ENCODE results near the gene EIF4EBP2.

The EIF4EBP2 gene

GRCh38 chr10:70462349-70462984 lies 58.5 kb downstream of the EIF4EBP2 start:
- DNase-seq: no peak

DNA sequence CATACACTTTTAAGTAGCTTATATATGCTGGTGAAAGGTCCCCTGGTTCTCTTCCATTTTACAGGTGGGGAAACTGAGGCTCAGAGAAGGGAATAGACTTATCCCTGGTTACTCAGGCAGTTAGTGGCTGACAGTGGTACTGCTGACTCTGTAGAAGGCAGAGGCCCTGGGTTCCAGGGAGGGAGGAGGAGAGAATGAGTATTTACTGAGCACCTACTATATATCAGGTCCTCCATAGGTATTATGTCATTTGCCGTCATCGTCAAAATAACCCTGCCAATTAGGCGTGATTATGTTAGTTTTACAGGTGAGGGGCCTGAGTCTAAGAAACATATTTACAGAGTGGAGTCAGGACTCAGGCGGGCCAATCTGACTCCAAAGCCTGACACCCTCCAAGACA lies 61.3 kb downstream of the EIF4EBP2 start:
- DNase-seq: no peak

DNA sequence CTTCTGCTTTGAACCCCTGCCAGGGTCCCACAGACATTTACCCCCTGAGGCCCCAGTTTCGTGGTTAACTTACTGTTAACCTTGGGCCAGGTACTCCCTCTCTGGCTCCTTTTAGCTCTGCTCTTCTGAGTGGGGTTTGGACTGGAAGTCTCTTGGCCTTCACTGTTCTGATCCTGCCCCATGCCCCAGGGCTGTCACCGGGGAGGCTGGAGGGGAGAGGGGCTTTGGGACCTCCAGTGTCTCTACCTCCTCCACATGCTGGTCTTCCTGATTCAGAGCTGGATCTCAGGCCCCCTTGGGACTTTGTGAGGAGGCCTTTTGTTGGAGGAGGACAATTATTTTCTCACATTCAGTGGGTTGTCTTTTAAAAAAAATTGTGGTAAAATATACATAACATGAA lies 61.9 kb downstream of the EIF4EBP2 start:
- DNase-seq: no peak

DNA sequence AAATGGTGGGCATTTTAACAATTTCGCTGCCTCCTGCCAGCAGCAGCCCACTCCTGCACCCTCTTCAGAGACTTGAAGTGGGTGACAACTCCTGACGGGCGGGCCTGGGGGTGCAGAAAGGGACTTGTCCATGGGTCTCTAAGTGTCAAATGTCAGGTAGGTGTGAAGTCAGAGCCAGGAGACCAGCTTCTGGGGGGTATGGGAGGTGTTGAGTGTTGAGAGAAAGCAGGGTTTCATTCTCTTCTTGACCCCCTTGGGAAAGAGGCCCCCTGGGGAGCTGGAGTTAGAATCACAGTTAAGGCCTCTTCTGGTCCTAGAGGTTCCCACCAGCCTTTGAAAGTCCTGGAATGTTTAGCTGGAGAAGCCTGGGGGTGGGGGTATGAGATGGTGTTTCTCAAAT lies 63.0 kb downstream of the EIF4EBP2 start:
- DNase-seq: no peak

- no peak for DNase-seq
Measured at GRCh38 chr10:70472799-70473454, 69.0 kb downstream of the EIF4EBP2 start.

DNA sequence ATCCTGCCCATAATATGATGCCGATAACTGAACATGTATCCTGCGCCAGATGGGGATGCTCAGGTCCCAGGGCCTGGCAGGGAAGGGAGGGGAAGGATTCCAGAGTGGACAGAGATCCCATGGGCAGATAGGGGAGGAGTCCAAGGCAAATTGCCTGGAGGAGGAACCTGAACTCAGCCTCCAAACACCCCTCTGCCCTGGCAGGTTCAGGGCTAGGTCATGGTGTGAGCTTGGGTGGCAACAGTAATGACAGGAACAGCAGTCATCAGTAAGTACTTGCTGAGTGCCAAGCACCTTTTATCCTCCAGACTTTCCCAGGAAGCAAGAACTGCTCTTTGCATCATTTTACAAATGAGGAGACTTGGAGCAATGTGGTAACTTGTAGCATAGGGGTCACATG lies 70.8 kb downstream of the EIF4EBP2 start:
- DNase-seq: no peak

- no peak for DNase-seq
Measured at GRCh38 chr10:70475661-70476060, 71.7 kb downstream of the EIF4EBP2 start.

DNA sequence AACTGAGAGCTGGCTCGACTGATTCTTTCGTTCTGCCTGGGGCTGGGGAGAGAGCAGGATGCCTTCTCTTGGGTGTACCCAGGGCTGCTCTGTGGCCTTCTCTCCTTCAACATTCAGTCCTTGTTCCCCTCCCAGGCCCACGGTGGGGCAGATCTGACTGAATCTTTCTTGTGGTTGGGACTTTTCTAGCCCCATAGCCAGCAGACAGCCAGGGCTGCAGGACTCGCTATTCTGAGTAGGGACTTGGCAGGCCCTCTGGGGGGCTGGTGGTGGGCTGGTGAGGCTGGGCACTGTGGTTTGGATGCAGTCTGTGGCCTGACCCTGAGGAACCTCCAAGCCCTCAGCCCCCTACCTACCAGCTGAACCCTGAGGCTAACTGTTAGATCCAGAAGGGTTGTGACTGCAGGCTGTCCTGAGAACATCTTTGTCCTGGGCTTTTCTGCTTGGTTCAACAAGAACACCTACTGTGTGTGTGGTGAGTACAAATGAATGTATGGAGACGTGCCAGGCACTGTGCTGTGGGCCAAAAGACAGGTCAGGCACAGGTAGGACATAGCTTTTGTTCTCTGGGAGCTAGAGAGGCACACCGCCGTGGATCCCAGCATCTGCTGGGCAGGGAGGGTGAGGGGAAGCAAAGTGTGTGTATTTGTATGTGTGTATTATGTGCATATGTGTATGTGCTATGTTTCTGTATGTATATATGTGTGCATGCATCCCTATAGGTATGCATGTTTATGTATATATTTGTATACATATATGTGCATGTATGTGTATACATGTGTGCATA lies 72.5 kb downstream of the EIF4EBP2 start:
- no peak for DNase-seq

DNA sequence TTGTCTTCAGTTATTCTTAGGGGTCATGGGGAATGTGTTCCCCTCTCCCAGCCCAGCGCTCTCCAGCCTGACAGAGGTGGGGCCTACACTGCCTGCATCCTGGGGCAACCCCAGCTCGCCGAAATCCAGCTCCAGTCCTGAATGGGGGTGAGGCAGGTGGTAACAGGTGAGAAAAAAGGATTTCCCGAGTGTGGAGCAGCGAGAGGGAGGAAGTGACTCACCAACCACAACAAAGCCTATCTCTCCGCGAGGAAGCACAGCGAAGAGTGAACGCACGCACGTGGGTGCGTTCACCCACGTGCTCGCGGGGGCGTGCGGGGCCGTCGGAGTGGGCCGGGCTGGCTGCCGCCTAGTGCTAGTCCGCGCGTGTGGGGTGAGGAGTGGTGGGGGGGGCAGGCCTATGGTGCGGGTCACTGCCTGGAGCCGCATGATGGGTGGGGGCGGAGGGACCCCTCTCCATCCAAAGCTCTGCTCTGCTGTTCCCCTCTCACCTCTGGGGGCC lies 73.8 kb downstream of the EIF4EBP2 start:
- peak; percentile 58 for DNase-seq

Measured in activated CD4-positive, CD25-positive, alpha-beta regulatory T cell treated with anti-CD3 and anti-CD28 coated beads, Interleukin-2, amount 50 U/mL, for 72 hours (primary cell).